ENCODE data around the gene MCUB.
"Not testable (repeated sequence)": the region's sequence is repeated elsewhere in the genome, so short reads cannot be mapped to it uniquely, and the experiment has no call there.

MCUB gene

DNA sequence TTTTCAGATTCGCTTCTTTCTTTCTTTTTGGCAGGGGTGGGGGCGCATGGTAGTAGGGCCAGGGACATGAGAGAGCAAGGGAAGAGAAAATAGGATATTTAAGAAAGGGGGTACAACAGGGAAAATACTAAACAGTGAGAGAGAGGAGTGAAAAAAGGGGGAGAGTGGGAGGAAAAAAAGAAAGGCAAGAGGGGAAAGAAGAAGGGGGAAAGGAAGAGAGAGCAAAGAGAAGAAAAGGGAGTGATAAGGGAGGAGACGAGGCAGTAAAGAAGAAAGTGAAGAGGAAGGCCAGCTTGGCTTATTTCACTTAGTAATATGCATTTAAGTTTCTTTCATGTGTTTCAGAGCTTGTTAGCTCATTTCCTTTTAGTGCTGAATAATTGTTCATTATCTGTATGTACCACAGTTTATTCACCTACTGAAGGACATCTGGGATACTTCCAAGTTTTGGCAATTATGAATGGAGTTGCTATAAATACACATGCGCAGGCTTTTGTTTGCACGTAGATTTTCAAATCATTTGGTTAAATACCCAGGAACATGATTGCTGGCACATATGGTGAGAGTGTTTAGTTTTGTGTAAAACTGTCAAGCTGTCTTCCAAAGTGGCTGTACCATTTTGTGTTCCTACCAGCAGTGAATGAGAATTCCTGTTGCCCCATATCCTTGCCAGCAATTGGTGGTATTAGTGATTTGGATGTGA lies 105.9 kb downstream of the MCUB start:
- H3K27ac ChIP-seq: no peak overlapping the region
- no peak overlapping the region for H3K4me3 ChIP-seq
- TF ChIP-seq, protein P1, sequence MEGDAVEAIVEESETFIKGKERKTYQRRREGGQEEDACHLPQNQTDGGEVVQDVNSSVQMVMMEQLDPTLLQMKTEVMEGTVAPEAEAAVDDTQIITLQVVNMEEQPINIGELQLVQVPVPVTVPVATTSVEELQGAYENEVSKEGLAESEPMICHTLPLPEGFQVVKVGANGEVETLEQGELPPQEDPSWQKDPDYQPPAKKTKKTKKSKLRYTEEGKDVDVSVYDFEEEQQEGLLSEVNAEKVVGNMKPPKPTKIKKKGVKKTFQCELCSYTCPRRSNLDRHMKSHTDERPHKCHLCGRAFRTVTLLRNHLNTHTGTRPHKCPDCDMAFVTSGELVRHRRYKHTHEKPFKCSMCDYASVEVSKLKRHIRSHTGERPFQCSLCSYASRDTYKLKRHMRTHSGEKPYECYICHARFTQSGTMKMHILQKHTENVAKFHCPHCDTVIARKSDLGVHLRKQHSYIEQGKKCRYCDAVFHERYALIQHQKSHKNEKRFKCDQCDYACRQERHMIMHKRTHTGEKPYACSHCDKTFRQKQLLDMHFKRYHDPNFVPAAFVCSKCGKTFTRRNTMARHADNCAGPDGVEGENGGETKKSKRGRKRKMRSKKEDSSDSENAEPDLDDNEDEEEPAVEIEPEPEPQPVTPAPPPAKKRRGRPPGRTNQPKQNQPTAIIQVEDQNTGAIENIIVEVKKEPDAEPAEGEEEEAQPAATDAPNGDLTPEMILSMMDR (IDR thresholded peaks at IDR 0.05): no peak
- DNase-seq (ENCODE audit: low spot score): no peak

DNA sequence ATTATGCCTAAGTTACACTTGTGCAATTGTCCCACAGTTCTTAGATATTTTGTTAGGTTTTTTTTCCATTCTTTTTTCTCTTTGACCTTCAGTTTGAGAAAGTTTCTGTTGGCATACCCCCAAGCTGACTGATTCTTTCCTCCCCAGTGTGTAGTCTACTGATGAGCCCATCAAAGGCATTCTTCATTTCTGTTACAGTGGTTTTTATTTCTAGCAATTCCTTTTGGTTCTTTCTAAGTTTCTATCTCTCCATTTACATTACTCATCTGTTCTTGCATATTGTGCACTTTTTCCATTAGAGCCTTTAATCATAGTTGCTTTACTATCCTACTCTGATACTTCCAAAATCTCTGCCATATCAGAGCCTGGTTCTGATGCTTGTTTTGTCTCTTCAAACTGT lies 111.3 kb downstream of the MCUB start:
- H3K4me3 ChIP-seq: no peak overlapping the region
- TF ChIP-seq, protein P1 (IDR thresholded peaks at IDR 0.05): no peak
- no peak for DNase-seq (ENCODE audit: low spot score)
- H3K27ac ChIP-seq: no peak overlapping the region

DNA sequence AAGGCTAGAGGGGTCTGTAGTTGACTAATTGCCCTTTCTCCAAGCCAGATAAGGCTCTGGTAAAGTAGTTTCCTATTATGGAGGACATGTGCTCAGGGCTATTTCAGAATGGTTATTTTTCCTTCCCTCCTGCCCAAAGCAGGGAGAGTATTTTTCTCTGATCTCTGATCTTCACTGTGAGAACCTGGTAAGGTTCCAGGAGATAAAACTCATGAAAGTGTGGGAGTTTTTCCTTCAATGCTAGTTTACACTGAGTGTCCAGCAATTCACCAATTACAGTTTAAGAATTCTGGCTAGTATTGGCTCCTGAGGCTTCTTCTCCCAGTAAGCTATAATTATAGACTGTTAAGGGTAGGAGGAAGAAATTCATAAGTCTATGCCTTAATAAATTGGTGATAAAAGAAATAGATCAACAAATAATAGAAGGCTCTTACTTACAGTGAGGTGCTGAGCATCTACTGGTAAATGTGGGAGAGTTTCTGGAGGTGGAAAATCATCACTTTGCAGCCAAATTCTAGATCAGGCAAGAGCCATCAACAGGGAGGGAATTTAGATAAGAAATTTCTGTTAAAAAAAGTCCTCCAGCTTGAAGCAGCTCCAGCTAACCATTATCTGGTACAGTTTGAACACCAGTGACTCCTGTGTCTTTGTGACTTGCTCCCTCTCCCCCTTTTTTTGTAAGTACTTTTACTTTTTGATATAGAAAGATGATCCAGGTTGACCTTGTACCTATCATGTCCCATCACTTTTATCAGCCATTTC lies 112.3 kb downstream of the MCUB start:
- Histone ChIP-seq H3K27ac (no peak overlapping the region), H3K4me3 (no peak overlapping the region)
- DNase-seq (ENCODE audit: low spot score): no peak
- TF ChIP-seq, protein P1 (IDR thresholded peaks at IDR 0.05): no peak

DNA sequence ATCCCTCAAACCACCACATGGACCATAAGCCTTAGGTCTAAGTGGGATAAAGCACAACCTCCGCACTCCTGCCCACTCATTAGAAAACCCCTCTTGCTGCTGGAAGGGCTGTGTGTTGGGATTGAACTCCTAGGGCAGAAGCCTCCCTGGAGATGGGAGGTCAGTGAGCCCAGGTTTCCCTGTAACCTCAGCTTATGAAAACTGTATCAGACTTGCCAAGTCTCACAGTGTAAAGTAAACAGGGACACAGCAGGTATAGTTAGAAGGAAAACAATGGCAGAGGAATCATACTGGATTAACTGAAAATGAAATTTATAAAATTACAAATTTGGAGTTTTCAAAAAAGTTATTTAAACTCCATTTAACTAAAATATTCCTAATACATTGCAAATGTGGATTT lies 113.3 kb downstream of the MCUB start:
- Histone ChIP-seq H3K4me3 (no peak overlapping the region), H3K27ac (no peak overlapping the region)
- no peak for DNase-seq (ENCODE audit: low spot score)
- TF ChIP-seq, protein P1 (IDR thresholded peaks at IDR 0.05): no peak

DNA sequence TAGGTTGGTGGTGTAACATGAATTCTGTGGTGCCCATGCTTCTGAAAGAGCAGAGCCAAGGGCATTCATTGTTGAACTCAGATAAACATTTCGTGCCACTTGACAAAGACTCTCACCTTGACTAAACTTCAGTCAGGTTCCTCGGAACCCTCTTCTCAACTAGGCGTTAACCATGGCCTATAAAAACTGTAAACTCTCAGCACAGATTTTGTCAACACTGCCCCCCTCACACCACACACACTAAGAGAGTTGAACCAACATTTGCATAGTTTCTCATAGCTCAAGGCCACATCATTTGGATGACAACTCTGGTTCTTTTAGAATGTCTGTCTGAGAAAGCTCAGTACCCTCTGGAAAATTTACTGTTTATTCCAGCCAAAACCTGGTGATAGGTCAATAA lies 115.1 kb downstream of the MCUB start:
- TF ChIP-seq, protein P1 (IDR thresholded peaks at IDR 0.05): no peak
- no peak for DNase-seq (ENCODE audit: low spot score)
- Histone ChIP-seq H3K27ac (no peak overlapping the region), H3K4me3 (no peak overlapping the region)

DNA sequence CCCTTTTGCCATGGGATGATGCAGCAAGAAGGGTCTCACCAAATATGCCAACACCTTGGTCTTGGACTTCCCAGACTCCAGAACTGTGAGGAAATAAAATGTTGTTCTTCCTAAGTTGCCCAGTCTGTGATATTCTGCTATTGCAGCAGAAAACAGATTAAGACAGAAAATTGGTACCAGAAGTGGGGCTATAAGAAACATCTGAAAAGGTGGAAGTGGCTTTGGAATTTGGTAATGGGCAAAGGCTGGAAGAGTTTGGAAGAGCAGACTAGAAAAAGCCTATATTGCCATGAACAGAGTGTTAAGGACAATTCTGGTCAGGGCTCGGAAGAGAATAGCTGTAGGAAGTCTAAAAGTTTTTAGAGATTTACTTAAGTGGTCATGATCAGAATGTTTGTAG lies 115.8 kb downstream of the MCUB start:
- Histone ChIP-seq H3K27ac (no peak overlapping the region), H3K4me3 (no peak overlapping the region)
- DNase-seq (ENCODE audit: low spot score): no peak
- TF ChIP-seq, protein P1 (IDR thresholded peaks at IDR 0.05): no peak

DNA sequence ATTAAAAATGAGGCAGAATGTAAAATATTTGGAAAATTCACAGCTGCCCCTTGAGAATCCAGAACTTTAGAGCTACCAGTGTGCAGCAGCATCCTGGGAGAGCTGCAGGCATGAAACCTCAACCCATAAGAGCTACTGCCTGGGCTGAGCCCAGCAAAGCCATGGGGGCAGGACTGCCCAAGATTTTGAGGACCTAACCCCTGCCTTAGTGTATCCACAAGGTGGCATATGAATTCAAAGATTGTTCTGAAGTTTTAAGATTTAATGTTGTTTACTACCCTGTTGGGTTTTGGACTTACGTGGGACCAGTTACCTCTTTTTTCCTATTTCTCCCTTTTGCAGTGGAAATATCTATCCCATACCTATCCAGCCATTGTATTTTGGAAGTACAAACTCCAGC lies 116.8 kb downstream of the MCUB start:
- DNase-seq (ENCODE audit: low spot score): no peak
- TF ChIP-seq, protein P1 (IDR thresholded peaks at IDR 0.05): no peak

DNA sequence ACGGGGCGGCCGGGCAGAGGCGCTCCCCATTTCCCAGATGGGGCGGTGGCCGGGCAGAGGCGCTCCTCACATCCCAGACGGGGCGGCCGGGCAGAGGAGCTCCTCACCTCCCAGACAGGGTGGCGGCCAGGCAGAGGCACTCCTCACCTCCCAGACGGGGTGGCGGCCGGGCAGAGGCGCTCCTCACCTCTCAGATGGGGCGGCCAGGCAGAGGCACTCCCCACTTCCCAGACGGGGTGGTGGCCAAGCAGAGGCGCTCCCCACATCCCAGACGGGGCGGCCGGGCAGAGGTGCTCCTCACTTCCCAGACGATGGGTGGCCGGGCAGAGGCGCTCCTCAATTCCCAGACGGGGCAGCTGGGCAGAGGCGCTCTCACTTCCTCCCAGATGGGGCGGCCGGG lies 118.4 kb downstream of the MCUB start:
- H3K4me3 ChIP-seq; H3K27ac ChIP-seq; DNase-seq (ENCODE audit: low spot score): not testable (repeated sequence)

More for the DNA sequence above, 116.8 kb downstream of the MCUB start:
- no peak overlapping the region for H3K4me3 ChIP-seq
- no peak overlapping the region for H3K27ac ChIP-seq

DNA sequence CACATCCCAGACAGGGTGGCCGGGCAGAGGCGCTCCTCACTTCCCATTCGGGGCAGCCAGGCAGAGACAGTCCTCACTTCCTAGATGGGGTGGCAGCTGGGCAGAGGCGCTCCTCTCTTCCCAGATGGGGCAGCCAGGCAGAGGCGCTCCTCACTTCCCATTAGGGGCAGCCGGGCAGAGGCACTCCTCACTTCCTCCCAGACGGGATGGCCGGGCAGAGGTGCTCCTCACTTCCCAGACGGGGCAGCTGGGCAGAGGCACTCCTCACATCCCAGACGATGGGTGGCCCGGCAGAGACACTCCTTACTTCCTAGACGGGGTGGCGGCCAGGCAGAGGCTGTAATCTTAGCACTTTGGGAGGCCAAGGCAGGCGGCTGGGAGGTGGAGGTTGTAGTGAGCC lies 118.9 kb downstream of the MCUB start:
- H3K27ac ChIP-seq; DNase-seq (ENCODE audit: low spot score); H3K4me3 ChIP-seq: not testable (repeated sequence)

Measured in coronary artery (tissue), 2 donors.